IMR-90 (cell line): Measurements from ENCODE around the gene AKAP3.

Source experiments
- POLR2A ChIP-seq: IDR thresholded peaks from 2 replicates; pipeline ENCODE4 v1.6.1; 2012; ENCODE audit warnings: mild to moderate bottlenecking, low read depth, low read length
- RFX5 ChIP-seq: IDR thresholded peaks from 2 replicates; pipeline ENCODE4 v1.8.0; 2012; ENCODE audit warnings: low read depth, mild to moderate bottlenecking, low read length, moderate library complexity

- TF ChIP-seq RFX5 (no peak), POLR2A (no peak)
Measured at GRCh38 chr12:4607056-4607455, 41.8 kb downstream of the AKAP3 start.
